Measurements from ENCODE around the gene MEGF9.
A peak's percentile ranks its signal among the peaks of the same experiment; 100 is the strongest.

DNA sequence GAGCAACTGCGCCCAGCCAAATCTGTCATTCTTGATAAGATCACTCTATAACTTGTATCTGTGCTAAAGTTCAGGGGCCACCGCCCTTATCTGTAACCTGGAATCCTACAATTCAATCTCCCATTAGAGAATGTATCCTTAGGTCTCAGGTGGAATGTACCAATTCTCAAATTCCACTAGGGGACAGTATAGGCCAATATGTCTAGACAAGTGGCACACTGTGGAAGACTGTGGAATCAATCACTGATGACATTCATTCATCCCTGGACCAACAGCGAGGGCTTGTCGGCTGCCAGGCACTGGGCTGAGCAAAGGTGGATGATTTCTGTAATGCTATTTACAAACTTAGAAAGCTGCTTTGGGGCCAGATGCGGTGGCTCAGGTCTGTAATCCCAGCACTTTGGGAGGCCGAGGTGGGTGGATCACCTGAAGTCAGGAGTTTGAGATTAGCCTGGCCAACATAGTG, 28.7 kb upstream of the MEGF9 start:
- TF ChIP-seq, protein P1, sequence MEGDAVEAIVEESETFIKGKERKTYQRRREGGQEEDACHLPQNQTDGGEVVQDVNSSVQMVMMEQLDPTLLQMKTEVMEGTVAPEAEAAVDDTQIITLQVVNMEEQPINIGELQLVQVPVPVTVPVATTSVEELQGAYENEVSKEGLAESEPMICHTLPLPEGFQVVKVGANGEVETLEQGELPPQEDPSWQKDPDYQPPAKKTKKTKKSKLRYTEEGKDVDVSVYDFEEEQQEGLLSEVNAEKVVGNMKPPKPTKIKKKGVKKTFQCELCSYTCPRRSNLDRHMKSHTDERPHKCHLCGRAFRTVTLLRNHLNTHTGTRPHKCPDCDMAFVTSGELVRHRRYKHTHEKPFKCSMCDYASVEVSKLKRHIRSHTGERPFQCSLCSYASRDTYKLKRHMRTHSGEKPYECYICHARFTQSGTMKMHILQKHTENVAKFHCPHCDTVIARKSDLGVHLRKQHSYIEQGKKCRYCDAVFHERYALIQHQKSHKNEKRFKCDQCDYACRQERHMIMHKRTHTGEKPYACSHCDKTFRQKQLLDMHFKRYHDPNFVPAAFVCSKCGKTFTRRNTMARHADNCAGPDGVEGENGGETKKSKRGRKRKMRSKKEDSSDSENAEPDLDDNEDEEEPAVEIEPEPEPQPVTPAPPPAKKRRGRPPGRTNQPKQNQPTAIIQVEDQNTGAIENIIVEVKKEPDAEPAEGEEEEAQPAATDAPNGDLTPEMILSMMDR (IDR thresholded peaks at IDR 0.05; ENCODE audit: low read depth, low read length), result peak; percentile 76
- TF ChIP-seq EZH2phosphoT487 (IDR thresholded peaks at IDR 0.05; ENCODE audit: low read depth), result no peak
